ENCODE data around the gene CLEC1B. TPM values are rescaled to one million over a fixed set of nuclear protein-coding genes. Genes with fewer than 3 reads are reported as not detected.

The CLEC1B gene
- total and polyA plus RNA-seq, 3 donors from 2014 or later: 0.63 to 1.7 (median 1.2) TPM

DNA sequence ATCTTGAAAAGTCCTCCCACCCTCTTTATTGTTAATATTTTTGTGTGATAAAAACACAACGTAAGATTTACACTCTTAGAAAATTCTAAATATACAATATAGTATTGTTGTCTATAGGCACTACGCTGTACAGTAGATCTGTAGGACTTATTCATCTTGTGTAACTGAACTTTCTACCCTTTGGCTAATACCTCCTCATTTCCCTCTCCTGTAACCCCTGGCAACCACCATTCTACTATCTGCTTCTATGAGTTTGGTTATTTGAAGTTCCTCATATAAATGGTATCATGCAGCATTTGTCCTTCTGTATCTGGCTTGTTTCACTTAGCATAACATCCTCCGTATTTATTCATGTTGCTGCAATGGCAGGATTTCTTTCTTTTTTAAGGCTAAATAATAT lies 26.3 kb upstream of the CLEC1B start:
- H3K27ac ChIP-seq: no peak overlapping the region
- WGBS, 2 donors: 57 to 78% methylated on average over 3 of the region's 3 CpGs
- TF ChIP-seq, protein P1, sequence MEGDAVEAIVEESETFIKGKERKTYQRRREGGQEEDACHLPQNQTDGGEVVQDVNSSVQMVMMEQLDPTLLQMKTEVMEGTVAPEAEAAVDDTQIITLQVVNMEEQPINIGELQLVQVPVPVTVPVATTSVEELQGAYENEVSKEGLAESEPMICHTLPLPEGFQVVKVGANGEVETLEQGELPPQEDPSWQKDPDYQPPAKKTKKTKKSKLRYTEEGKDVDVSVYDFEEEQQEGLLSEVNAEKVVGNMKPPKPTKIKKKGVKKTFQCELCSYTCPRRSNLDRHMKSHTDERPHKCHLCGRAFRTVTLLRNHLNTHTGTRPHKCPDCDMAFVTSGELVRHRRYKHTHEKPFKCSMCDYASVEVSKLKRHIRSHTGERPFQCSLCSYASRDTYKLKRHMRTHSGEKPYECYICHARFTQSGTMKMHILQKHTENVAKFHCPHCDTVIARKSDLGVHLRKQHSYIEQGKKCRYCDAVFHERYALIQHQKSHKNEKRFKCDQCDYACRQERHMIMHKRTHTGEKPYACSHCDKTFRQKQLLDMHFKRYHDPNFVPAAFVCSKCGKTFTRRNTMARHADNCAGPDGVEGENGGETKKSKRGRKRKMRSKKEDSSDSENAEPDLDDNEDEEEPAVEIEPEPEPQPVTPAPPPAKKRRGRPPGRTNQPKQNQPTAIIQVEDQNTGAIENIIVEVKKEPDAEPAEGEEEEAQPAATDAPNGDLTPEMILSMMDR (IDR thresholded peaks at IDR 0.05): no peak
- TF ChIP-seq POLR2A (IDR thresholded peaks at IDR 0.05): no peak
- intact Hi-C loops (cut with DNase I; ENCODE audit: low total_unique reads): no loop called here
- no peaks in the 10 kb centered on the region for H3K36me3 ChIP-seq (ENCODE audit: low read depth, missing control alignments)
- H3K4me1 ChIP-seq: no peaks in the 10 kb centered on the region
- DNase-seq: no peak
- no peaks in the 10 kb centered on the region for H3K27me3 ChIP-seq
- no peak overlapping the region for H3K4me3 ChIP-seq
- H3K9me3 ChIP-seq: no peaks in the 10 kb centered on the region

DNA sequence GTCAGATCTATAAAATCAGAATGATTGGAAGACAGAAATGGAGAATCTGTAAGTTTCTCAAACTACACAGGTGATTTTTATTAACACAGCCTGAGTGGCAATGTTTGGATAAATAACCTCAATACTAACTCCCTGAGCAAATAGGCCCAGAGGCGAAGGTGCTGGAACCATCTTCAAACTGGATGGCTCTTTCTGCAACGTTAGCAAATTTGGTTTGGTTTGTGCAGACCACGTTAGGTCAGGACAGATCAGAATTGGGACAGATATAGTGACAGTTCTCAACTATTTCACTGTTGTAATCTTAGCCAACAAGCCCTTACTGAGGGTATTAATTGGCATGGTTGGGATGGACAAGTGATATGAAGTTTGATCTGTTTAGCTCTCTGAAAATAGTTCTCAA lies 22.4 kb upstream of the CLEC1B start:
- TF ChIP-seq, protein P1 (IDR thresholded peaks at IDR 0.05): no peak
- no peak for TF ChIP-seq POLR2A (IDR thresholded peaks at IDR 0.05)
- H3K4me3 ChIP-seq: no peak overlapping the region
- no peaks in the 10 kb centered on the region for H3K27me3 ChIP-seq
- no peak for DNase-seq
- intact Hi-C loops (cut with DNase I; ENCODE audit: low total_unique reads): no loop called here
- H3K4me1 ChIP-seq: no peaks in the 10 kb centered on the region
- H3K36me3 ChIP-seq (ENCODE audit: low read depth, missing control alignments): no peaks in the 10 kb centered on the region
- H3K9me3 ChIP-seq: no peaks in the 10 kb centered on the region
- no peak overlapping the region for H3K27ac ChIP-seq
- 80 to 88% methylated on average over 3 of the region's 3 CpGs for WGBS, 2 donors

DNA sequence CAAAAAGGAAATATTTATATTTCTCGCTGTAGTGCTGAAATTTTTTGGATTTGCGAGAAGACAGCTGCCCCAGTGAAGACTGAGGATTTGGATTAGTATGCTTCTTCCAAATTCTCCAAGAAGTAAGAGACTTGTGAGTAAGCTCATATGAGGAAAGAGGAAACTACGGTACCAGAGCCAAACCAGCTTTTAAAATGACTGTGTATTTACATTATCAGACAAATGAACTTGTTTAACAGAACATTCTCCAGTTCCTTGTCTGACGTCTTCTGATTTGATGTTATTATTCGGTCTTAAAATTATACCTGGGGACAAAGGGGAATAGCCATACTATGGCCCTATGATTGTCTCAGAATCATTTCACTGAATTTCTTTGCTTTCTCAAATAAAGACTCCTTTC lies 19.5 kb upstream of the CLEC1B start:
- Histone ChIP-seq H3K4me3 (no peak overlapping the region), H3K27me3 (no peaks in the 10 kb centered on the region), H3K36me3 (ENCODE audit: low read depth, missing control alignments) (no peaks in the 10 kb centered on the region), H3K4me1 (no peaks in the 10 kb centered on the region), H3K27ac (no peak overlapping the region), H3K9me3 (no peaks in the 10 kb centered on the region)
- intact Hi-C loops (cut with DNase I; ENCODE audit: low total_unique reads): no loop called here
- no peak for DNase-seq
- TF ChIP-seq, protein P1 (IDR thresholded peaks at IDR 0.05): no peak
- TF ChIP-seq POLR2A (IDR thresholded peaks at IDR 0.05): no peak
- WGBS, 2 donors: 81 to 88% methylated on average over 5 of the region's 5 CpGs

DNA sequence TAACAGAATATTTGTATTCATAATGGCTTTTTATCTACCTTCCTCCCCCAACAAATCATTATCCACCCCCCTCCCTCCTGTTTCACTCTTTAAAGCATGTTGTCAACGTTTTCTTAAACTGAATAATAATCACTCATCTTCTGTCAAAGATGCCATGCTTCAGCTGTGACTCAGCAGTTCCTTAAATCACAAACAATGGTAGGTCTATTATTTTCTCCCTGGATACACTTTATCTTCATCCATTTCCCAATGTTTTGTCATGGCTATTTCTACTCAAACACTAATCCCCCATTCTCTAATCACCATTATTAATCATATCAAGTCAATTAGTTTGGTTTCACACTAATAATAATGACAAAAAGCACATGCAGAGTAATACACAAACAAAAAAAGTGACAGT lies 18.0 kb upstream of the CLEC1B start:
- WGBS, 2 donors: 14 to 23% methylated on average over 1 of the region's 1 CpG
- TF ChIP-seq, protein P1 (IDR thresholded peaks at IDR 0.05): no peak
- TF ChIP-seq POLR2A (IDR thresholded peaks at IDR 0.05): no peak
- H3K4me3 ChIP-seq: no peak overlapping the region
- DNase-seq: no peak
- intact Hi-C loops (cut with DNase I; ENCODE audit: low total_unique reads): no loop called here
- no peaks in the 10 kb centered on the region for H3K4me1 ChIP-seq
- H3K27me3 ChIP-seq: no peaks in the 10 kb centered on the region
- H3K27ac ChIP-seq: no peak overlapping the region
- no peaks in the 10 kb centered on the region for H3K9me3 ChIP-seq
- H3K36me3 ChIP-seq (ENCODE audit: low read depth, missing control alignments): no peaks in the 10 kb centered on the region

DNA sequence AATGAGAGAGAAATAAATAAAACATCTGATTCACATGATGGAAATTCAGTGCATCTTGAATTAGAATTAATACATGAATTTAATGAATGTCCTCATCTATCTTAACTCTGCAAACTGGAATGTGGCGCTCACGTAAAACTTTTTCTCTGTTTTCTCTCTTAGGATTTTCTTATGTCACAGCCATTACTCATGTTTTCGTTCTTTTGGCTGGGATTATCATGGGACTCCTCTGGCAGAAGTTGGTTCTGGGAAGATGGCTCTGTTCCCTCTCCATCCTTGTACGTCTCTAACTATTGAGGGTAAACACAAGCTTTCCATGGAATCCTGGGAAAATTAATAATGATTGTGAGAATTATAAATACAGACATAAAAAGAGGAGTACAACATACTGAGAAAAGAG lies 16.5 kb upstream of the CLEC1B start:
- 81 to 89% methylated on average over 4 of the region's 4 CpGs for WGBS, 2 donors

More for the DNA sequence above, 16.5 kb upstream of the CLEC1B start:
- no peak overlapping the region for H3K4me3 ChIP-seq
- no peaks in the 10 kb centered on the region for H3K27me3 ChIP-seq
- no peak for DNase-seq
- no peaks in the 10 kb centered on the region for H3K4me1 ChIP-seq
- H3K9me3 ChIP-seq: no peaks in the 10 kb centered on the region
- H3K36me3 ChIP-seq (ENCODE audit: low read depth, missing control alignments): no peaks in the 10 kb centered on the region
- H3K27ac ChIP-seq: no peak overlapping the region
- intact Hi-C loops (cut with DNase I; ENCODE audit: low total_unique reads): no loop called here
- TF ChIP-seq POLR2A (IDR thresholded peaks at IDR 0.05): no peak
- TF ChIP-seq, protein P1 (IDR thresholded peaks at IDR 0.05): no peak
